Measurements from ENCODE around the gene RAI1.

Gene RAI1

GRCh38 chr17:17713839-17714238 is 32.6 kb downstream of the RAI1 start:
- no peak for DNase-seq

- DNase-seq: no peak
These were observed 33.1 kb downstream of the RAI1 start for GRCh38 chr17:17714261-17714866.

- no peak for DNase-seq
These were observed 33.6 kb downstream of the RAI1 start for GRCh38 chr17:17714879-17715278.

DNA sequence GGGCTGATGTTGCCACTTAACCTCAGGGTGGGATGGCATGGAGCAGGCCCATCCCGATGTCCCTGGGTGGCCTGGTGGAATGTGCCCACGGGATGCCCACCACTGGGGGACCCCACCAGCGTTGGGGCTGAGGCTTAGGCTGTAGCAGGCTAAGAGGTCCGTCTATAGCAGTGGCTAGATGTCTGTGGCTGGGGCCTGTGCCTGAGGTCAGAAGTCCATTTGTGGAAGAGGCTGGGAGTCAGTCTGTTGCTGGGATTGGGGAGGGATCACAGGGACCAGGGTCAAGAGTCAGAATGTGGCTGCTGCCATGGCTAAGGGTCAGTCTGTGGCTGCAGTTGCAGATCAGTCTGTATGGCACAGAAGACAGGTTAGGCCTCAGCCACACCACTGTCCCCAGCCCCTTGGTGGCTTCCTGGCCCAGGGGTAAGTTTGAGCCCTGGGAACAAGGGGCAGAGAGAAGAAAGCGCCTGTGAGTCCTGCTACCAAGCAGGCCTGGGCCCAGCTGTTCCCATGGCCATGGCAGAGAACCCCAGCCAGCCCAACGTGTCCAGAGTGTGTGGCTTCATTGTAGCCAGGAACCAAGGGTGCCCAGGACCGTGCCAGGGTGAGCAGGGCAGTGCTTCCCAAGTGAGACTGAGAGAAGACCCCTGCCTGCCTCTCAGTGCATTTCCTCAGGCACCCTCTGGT is 35.7 kb downstream of the RAI1 start:
- no peak for DNase-seq

DNA sequence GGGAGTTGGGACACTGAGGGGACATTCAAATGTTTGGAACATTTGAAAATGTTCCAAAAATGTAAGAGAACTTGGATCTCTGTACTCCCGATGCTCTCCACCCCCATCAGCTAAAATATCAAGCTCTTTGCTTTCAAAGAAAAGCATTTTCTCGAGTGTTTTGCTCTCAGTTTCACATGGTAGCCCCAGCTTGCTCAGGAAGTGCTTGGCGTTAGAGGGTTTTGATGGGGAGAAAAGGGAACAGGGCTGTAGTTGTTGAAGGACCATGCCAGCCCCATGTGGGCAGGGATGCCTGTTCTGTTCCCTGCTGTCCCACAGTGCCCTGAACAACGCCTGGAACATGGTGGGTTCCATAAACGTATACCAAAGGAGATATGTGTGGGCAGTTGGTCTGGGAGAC is 37.0 kb downstream of the RAI1 start:
- DNase-seq: no peak

DNA sequence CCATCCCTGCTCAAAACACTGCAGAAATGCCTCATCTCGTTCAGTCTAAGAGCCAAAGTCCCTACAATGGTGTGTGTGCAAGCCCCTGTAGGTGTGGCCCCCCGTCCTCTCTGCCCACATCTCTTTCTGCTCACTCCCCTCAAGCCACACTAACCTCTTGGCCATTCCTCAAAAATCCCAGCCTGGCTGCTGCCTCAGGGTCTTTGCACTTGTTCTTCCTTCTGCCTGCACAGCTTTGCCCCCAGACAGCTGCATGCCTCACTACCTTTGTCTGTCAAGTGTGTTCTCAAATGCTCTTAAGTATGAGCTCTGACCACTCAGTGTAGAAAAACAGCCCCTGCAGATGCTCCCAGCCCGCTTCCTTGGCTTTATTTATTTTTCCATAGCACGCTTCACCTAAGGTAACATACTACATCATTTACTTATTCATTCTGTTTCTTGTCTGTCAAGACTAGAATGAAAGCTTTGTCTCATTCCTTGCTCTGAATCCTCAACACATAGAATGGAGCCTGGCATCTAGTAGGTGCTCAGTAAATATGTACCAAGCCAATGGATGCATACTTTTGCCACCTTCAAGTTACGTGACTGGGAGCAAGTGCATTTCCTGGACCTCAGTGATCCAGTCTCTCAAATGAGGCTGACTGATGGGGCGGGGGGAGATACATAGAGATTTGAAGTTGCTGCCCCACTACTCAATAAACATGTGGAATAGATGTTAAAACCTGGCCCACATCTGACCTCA is 38.1 kb downstream of the RAI1 start:
- no peak for DNase-seq

- no peak for DNase-seq
These were observed 38.8 kb downstream of the RAI1 start for GRCh38 chr17:17719966-17720543.

GRCh38 chr17:17721140-17721668 is 39.9 kb downstream of the RAI1 start:
- DNase-seq: no peak

GRCh38 chr17:17722081-17722905 is 41.0 kb downstream of the RAI1 start:
- peak in 27 of 51 donors; percentile 26 to 73 (median 59) for DNase-seq

- peak in 2 of 51 donors; percentile 30 to 44 for DNase-seq
These were observed 41.7 kb downstream of the RAI1 start for GRCh38 chr17:17722906-17723353.

DNA sequence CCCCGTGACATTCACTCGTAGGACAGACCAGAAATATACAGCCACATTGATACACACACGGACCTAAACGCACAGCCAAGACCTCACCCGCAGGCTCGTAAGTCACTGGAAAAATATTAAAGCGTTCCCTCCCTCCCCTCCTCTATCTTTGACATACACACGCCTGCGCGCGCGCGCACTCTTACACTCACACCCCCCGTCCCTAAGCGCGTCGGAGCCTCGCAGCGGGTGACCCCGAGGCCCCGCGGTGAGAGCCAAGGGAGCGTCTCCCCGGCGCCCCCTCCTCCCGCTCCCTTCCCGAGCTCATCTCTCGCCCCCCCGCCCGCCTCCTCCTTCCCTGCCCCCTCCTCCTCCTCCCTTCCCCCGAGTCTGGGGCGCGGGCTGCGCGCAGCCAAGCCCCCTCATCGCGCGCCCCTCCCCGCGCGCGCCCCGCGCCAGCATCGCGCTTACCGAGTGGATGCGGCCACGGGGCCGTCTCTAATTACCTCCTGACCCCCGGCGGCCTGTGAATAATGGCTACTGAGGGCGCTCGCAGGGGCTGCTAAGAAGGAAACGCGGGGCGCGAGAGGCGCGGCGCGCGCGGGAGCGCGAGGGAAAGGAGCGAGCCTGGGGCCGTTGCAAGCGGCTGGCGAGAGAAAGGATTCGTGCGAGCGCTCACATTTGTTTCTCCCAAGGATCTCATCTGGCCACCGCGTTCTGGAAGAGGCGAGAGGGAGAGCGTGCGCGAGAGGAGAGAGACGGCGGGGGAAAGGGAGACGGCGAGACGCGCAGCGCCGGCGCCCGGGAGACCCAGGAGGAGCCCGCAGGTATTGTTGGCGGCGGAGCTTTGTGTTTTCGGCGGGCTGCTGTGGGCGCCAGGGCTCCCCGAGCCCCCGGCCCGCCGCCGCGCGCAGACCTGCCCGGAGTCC is 42.4 kb downstream of the RAI1 start:
- peak in 15 of 51 donors; percentile 20 to 67 (median 51) for DNase-seq

- DNase-seq: peak in 4 of 51 donors; percentile 29 to 47 (median 32)
These were observed 43.2 kb downstream of the RAI1 start for GRCh38 chr17:17724307-17725010.

DNA sequence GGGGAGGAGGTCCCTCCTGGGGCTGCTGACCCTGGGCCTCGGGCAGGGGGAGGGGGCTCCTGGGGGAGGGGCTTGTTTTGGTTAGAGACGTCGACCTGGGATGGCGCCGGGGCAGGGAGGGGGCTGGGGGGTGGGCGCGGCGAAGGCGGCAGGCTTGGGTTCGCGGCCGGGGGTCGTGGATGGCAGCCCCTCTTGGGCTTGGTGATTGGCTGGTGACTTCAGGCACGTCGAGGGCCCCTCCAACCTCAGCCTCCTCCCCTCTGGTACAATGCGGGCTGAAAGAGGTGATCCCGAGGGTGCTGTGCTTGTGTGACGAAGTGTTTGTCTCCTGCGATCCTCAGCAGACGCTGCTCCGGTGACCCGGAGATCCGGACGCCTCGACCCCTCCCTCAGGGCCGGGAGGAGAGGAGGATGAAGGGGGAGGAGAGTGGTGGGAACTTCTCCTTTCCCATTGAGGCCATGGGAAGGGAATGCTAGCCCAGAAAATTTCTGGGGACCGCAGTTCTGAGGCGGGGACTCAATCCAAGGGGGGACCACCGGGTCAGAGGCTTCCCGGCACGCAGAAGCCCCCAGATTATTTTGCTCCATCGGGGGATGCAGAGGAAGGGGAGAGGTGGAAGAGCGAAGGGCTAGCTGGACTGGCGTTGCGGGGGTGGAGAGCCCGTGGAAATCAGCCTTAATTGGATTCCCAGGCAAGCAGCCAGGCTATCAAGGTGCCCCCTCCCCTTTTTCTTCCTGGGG is 43.9 kb downstream of the RAI1 start:
- DNase-seq: no peak

GRCh38 chr17:17725752-17726457 is 44.6 kb downstream of the RAI1 start:
- no peak for DNase-seq

- DNase-seq: no peak
These were observed 45.3 kb downstream of the RAI1 start for GRCh38 chr17:17726458-17727060.

- no peak for DNase-seq
These were observed 45.9 kb downstream of the RAI1 start for GRCh38 chr17:17727111-17727659.

GRCh38 chr17:17728146-17728545 is 46.9 kb downstream of the RAI1 start:
- no peak for DNase-seq
